ENCODE results near the gene CDHR3. TPM values are rescaled to one million over a fixed set of nuclear protein-coding genes. Genes with fewer than 3 reads are reported as not detected.
A peak's percentile ranks its signal among the peaks of the same experiment; 100 is the strongest.

Gene CDHR3
- total RNA-seq, 4 donors from 2014 or later, result 4.3 to 29.5 (median 27.0) TPM

GRCh38 chr7:106057204-106057961, 94.3 kb downstream of the CDHR3 start:
- no peak for ATAC-seq
- Histone ChIP-seq H3K27me3 (no peaks in the 10 kb centered on the region), H3K27ac (peak overlapping the region in 1 of 4 donors; percentile 10), H3K4me3 (no peak overlapping the region), H3K36me3 (no peaks in the 10 kb centered on the region), H3K9me3 (no peaks in the 10 kb centered on the region), H3K4me1 (peaks cover 0 to 44% (median 3%) of the 10 kb centered on the region in 3 donors)
- TF ChIP-seq EP300 (IDR thresholded peaks at IDR 0.05) (no peak), CTCF (IDR thresholded peaks at IDR 0.05) (no peak)
- 72 to 100% methylated on average over 1 to 9 of the region's 10 CpGs for WGBS, 2 donors (ENCODE audit: low coverage in 1 of 2)

GRCh38 chr7:106057962-106058927, 95.2 kb downstream of the CDHR3 start:
- WGBS, 2 donors (ENCODE audit: low coverage in 1 of 2), result 69 to 72% methylated on average over 3 to 9 of the region's 19 CpGs
- Histone ChIP-seq H3K36me3 (no peaks in the 10 kb centered on the region), H3K27ac (peak overlapping the region in 3 of 4 donors; percentile 10 to 45 (median 21)), H3K9me3 (no peaks in the 10 kb centered on the region), H3K4me3 (no peak overlapping the region), H3K27me3 (no peaks in the 10 kb centered on the region), H3K4me1 (peaks cover 0 to 52% (median 3%) of the 10 kb centered on the region in 3 donors)
- peak; percentile 61 for ATAC-seq
- TF ChIP-seq POLR2A (IDR thresholded peaks at IDR 0.05), result no peak
- TF ChIP-seq POLR2AphosphoS5 (IDR thresholded peaks at IDR 0.05), result peak; percentile 35
- no peak for TF ChIP-seq EP300 (IDR thresholded peaks at IDR 0.05)
- TF ChIP-seq CTCF (IDR thresholded peaks at IDR 0.05), result no peak

- Histone ChIP-seq H3K4me3 (no peak overlapping the region), H3K9me3 (no peaks in the 10 kb centered on the region), H3K27me3 (no peaks in the 10 kb centered on the region), H3K36me3 (no peaks in the 10 kb centered on the region), H3K4me1 (peaks cover 0 to 58% (median 3%) of the 10 kb centered on the region in 3 donors), H3K27ac (peak overlapping the region in 3 of 4 donors; percentile 10 to 38 (median 21))
- TF ChIP-seq CTCF (IDR thresholded peaks at IDR 0.05) (no peak), POLR2AphosphoS5 (IDR thresholded peaks at IDR 0.05) (no peak), EP300 (IDR thresholded peaks at IDR 0.05) (no peak), POLR2A (IDR thresholded peaks at IDR 0.05) (no peak)
- ATAC-seq, result no peak
- WGBS, 2 donors (ENCODE audit: low coverage in 1 of 2), result 100% methylated on average over 2 of the region's 3 CpGs; no CpG with 5 or more reads in 1 of the 2 donors
These were observed 95.9 kb downstream of the CDHR3 start for GRCh38 chr7:106058928-106059324.

GRCh38 chr7:106059556-106059955, 96.5 kb downstream of the CDHR3 start:
- TF ChIP-seq POLR2AphosphoS5 (IDR thresholded peaks at IDR 0.05) (no peak), CTCF (IDR thresholded peaks at IDR 0.05) (no peak), EP300 (IDR thresholded peaks at IDR 0.05) (no peak), POLR2A (IDR thresholded peaks at IDR 0.05) (no peak)
- Histone ChIP-seq H3K27me3 (no peaks in the 10 kb centered on the region), H3K4me3 (no peak overlapping the region), H3K27ac (peak overlapping the region in 1 of 4 donors; percentile 38), H3K36me3 (no peaks in the 10 kb centered on the region), H3K4me1 (peaks cover 4 to 65% (median 7%) of the 10 kb centered on the region in 3 donors), H3K9me3 (no peaks in the 10 kb centered on the region)
- ATAC-seq, result no peak
- 70 to 75% methylated on average over 1 to 2 of the region's 2 CpGs for WGBS, 2 donors (ENCODE audit: low coverage in 1 of 2)

All from gastroesophageal sphincter (tissue), 4 donors.